ENCODE measurements around the gene DARS1.
"Not testable (repeated sequence)": the region's sequence is repeated elsewhere in the genome, so short reads cannot be mapped to it uniquely, and the experiment has no call there.

The DARS1 gene

DNA sequence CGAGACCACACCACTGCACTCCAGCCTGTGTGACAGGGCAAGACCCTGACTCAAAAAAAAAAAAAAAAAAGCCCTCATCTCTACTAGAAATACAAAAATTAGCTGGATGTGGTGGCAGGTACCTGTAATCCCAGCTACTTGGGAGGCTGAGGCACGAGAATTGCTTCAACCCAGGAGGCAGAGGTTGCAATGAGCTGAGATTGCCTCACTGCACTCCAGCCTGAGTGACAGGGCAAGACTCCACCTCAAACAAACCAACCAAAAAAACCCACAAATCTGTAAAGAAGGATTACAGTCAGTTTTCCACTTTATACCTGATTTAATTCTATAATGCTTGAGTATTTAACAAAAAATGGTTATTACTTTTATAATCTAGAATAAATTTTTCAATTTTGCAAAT is 9.7 kb downstream of the DARS1 start:
- DNase-seq, result no peak

DNA sequence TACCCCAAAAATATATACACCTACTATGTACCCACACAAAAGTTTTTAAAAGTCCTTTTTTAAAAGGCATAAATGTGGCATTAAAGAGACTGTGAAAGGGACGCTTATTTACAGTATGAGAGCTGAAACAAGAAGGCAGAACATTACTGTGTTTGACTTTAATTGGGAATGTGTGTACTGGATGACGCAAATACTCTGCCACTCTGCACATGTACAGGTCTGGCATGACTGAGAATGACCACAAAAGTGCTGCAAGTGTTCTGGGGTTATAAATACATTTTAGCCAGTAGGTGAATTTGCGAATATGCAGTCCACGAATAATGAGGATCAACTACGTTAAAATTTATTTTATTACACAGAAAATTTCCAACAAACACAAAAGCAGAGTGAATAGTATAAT is 11.4 kb downstream of the DARS1 start:
- DNase-seq, result no peak

DNA sequence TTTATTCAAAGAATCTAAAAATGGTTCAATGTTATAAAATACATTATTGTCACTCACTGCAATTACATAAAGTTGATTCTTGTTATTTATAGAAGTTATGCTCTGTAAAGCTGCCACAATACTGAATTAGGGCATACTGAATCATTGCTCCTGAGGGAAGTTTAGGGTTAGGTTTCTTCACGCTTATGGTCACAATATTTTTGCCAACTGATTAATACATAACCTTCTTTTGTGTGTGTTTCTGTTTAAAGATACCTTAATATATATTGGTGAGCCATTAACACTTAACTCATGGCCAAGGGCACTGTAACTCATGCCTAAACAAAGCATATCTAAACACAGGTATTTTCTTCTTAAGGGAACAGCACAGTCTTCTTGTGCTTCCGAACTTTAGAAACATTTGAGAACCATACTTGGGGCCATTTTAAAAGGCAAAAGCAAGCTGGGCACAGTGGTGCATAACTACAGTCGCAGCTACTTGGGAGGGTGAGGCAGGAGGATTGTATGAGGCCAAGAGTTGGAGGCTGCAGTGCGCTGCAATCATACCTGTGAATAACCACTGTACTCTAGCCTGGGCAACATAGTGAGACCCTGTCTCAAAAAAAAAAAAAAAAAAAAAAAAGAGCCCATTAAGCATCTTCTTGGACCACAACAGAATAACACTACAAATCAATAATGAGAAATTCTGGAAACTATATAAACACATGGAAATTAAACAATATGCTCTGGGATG is 15.6 kb downstream of the DARS1 start:
- no peak for DNase-seq

DNA sequence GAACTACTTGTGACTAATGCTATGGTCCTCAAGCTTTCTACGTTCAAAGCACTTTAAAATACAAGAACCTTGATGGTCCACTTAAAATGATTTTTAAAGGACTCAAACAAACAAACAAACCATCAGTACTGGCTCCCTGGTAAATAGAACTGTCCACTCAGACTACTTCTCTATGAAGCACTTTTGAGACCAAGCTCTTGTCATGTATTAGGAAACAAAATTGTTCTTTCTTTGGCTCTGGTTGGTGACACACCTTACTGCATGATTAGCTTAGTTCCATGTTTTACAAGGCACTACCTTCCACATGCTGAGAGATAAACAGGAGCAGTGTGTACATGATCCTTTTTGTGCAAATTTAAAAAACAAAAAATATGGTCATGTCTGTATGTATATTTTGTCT is 19.7 kb downstream of the DARS1 start:
- no peak for DNase-seq

DNA sequence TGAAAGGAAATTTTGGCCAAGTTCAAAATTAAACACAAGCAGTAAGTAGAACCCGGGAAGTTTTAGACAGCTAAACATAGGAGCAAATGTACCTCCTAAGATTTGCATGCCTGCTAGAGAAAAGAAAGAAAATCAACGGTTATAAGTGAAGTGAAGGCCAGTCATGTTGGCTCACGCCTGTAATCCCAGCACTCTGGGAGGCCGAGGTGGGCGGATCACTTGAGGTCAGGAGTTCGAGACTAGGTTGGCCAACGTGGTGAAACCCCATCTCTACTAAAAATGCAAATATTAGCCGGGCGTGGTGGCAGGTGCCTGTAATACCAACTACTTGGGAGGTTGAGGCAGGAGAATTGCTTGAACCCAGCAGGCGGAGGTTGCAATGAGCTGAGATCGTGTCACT is 21.0 kb downstream of the DARS1 start:
- DNase-seq, result not testable (repeated sequence)

DNA sequence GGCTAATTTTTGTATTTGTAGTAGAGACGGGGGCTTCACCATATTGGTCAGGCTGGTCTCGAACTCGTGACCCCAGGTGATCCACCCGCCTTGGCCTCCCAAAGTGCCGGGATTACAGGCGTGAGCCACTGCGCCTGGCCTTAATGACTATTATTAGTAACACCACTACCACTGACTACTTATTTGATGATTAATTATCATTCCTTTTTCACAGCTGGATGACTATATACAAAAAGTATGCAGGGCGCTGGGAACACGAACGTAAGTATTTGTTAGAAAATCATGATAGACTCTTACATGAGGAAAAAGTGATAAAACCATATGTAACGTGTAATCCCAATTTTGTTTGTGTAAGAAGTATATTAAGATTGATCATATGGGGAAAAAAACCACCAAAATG is 21.6 kb downstream of the DARS1 start:
- no peak for DNase-seq

DNA sequence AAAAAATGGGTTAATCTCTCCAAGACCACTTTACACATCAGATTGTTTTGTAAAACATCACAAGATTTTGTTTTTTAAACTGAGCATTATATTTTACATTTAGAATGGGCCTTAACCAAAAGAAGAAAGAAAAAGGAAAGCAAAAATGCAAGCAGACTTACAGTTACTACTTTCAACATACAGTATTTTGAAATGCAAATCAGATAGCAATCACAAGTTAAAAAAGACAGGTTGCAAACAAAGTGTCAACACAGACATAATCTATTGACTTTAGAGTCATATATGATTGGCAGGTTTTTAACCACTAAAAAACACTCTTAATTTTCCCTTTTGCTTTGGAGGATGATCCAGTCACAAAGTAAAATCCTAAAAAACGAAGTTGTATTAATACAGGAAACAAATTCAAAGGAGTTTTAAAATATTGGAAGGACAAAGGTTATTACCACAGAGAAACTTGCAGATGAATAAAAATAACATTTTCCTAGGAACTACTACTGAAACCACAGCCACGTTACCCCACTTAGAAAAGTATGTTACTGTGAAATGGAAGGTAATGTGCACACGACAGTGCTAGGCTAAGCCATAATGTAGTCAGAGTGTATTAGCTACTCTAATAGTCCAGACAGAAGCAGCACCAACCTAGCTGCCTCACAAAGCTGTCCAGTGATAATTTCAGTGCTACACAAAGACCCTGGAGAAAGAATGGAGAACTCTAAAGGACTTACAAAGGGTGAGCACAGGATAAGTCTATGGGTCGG is 22.9 kb downstream of the DARS1 start:
- no peak for DNase-seq

DNA sequence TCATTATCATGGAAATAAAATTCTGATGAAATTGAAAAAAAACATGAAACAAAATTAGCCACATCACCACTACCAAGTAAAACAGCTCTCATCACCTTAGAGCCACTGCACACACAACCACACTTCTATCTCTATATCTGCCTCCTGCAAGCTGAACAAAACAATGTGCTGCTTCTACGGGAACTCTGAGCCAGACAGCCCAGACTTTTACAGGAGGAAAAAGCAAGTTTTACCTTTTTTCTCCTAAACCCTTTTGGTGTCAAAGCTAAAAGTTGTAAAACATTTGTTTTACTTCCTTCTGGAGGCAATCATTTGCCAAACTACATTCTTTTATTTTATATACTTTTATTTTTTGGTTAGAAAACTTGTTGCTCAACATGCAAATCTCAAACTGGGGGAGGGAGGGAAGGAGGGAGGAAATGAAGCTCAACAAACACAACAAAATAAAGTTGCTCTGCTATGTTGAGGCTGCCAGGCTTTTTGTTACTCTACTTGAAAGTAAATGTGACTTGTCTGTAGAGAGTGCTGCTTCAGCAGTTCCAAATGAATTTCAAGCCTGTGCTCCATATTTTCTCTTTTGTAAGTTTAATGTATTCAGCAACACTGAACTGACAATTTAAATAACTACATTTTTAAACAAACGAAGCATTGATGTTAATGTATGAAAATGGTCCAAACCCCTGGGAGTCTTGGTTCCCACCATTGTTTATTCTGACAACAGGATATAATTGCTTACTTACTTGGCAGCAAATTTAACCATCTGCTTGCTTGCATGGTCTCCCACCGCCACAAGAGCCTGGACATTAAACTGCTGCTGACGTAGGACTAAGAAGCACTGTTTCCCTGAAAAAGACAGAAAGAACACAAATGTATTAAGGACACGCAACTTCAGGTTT is 24.5 kb downstream of the DARS1 start:
- no peak for DNase-seq

DNA sequence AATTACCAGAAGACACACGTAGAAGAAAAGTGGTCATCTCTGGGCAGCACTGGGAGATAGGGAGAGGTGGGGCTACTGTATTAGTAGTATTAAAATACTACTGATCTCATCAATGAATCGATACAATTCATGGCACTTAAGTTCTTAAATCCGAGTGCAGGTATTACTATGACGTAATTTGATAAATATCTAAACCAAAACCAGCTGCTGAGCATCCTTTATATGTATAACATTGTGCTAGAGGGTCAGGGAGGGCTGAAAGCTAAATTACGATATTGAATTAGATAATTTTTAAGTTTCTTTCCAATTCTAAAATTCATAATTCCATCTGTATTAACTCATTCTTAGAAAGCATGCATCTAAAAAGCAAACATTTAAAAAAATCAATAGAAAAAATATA is 25.3 kb downstream of the DARS1 start:
- DNase-seq, result no peak

DNA sequence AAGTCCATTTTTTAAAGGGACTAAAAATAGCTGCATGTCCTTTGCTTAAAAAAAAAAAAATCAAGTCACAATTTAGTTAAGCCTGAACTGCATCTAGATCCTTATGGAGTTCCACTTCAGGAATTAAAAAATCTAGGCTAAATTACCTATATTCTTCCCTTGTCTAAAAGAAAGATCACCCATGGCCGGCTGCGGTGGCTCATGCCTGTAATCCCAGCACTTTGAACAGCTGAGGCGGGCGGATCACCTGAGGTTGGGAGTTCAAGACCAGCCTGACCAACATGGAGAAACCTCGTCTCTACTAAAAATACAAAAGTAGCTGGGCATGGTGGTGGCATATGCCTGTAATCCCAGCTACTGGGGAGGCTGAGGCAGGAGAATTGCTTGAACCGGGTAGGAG is 26.5 kb downstream of the DARS1 start:
- not testable (repeated sequence) for DNase-seq

DNA sequence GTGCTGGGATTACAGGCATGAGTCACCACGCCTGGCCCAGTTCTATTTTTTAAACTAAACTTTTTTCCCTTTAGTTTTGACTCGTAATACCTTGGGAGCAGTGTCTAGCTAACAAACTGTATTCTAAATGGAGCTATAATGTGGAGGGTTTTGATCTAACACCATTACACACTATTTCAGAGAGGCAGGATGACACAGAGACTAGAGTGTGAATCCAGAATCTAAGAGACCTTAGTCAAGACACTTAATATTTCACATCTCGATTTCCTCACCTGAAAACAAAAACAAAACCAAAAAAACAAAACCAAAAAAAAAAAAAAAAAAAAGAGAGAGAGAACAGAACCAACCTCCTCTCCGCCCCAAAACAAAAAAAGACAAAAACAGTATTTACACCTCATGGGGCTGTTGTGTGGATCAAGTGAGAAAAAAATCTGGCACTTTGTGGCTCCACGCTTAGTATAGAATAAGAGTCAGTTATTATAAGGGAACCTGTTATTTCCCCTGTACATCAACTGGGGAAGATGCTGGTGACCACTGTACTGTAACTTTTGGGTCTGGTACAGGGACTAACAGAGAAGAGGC is 31.3 kb downstream of the DARS1 start:
- DNase-seq, result no peak

DNA sequence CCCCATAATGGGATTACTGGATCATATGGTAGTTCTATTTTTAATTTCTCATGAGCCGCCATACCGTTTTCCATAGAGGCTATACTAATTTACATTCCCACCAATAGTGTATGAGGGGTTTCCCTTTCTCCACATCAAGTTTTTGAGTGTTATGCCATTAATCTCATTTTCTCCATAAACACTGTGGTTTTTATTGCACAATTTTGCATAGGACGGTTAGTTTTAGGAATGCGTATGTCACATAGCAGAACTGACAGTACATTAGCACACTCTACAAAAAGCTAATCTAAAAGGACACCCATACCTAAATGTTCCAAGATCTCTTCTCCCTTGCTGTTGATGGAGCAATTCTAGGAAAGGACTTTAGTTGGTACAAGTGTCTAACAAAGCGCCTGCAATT is 32.5 kb downstream of the DARS1 start:
- no peak for DNase-seq

DNA sequence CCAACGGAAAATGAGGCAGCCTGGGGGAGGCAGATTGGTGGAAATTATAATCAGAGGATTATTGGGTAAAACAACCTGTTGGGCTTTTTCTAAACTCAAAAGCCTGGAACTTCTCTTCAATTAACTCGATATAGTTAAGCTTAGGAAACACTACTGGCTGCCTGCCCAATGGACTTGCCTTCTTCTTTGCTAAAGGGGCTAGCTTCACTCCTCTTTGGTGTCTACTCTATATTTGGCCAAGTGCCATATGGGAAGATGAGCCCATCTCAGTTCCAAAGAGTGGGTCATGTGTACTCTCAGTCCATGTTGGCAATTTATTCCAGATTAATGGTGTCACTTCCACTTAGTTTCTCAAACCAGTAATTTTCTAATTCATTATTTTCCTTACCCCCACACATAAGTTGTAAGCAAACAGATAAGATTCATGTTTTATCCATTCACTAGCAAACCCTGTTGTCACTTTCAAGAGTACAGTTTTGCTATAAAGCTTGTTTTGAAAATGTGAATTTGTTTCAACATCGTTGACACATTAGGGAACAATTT is 34.3 kb downstream of the DARS1 start:
- no peak for DNase-seq

DNA sequence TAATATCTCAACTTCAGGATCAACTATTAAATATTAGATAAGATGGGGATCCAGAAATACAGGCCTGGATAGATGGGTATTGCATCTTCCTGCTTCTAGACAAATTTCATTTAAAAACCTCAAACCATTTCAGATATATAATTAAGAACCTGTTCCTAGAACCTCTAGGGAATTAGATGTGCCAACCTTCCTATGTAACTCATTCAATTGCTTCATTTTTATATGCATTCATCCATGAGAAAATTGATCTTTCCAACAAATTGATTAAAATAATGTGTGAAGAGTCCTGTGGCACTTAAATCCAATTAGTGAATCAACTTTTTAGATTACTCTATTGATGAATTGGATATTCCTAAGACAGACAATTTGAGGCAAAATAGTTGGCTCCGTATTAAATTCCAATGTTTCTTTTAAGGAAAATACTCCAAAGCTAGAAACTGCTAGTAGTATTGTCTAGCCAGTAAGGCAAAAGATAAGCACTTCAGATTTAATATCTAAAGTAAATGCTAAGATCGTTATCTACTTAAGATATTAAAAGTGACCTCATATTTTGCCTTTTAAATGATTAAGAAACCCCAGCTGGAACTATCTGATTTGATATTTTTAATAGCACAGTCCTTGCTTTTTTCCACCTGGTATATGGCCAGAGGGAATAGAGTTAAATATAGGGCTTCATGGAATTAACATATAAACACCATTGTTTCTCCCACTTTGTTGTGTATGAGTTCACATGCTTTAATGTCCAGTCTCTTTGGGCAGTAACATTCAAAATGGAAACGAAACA is 35.8 kb downstream of the DARS1 start:
- no peak for DNase-seq

DNA sequence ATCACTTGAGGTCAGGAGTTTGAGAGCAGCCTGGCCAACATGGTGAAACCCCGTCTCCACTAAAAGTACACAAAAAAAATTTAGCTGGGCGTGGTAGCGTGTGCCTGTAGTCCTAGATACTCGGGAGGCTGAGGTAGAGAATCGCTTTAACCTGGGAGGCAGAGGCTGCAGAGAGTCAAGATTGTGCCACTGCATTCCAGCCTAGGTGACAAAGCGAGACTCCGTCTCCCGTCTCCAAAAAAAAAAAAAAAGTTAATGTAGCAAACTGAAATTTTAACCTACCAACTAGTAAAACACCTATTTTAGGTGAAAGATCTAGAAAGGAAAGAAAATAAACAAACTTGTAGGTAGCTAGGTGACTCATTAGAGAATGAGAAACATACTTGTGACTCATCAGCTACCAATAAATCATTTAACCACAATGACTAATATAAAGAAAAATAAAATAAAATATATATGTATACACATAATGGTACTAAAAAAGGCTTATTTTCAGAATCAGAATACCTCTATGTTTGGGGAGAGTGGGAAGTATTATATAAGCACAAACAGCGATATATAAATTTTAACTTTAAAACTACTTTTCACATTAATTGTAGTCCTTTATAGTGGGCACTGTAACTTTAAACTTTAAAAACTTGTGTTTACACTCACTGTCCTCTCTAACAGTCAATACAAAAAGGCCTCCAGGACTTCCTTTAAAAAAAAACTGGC is 36.6 kb downstream of the DARS1 start:
- DNase-seq, result peak; percentile 37

DNA sequence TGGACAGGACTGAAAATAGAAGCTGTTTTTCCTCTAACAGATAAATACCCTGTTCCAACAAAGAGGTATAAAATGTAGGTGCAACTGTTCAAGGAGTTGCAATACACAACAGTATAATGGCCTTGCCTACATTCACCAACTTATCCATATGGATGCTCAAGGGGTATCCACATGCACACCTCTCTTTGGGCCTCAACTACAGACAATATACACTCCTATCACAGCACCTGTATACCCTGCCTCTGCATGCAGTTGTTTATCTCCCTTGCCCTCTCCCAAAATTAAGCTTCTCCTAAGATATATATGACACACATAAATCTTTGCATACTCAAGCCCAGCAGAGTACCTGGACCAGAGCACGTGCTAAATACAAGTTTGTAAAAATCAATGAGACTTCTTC is 37.3 kb downstream of the DARS1 start:
- DNase-seq, result no peak

DNA sequence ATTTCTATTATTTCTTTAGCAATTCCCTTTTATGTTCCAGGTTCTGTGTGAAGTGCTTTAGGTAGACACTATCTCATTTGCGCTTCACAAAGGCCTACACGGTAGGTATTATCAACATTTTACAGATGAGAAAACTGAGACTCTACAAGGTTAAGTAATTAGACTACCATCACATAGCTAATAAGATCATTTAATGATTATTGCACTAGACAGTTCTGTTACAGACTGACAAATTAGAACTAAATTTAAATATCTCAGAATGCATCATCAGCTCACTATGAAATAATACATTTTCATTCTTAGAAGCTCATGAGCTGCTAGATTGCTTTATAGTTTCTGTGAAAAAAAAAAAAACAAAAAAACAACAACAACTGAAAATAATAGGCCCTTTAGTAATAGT is 37.9 kb downstream of the DARS1 start:
- no peak for DNase-seq

DNA sequence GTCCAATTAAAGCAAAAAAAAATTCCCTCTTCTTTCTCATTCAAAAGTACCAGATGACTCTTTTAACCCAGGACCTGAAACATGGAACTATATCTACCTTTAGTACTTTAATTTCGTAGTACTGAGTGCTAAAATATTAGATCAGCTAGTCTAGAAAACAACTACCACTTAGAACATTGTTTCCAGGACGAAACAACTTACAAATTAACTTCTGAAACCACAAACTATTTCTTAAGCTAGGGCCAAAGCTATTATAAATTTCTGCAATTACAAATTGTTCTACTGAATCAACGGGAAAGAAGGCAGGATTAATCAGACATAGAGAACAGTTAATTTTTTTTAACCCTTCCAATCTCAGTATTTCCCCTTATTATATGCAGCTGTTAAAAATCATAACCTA is 39.9 kb downstream of the DARS1 start:
- no peak for DNase-seq

DNA sequence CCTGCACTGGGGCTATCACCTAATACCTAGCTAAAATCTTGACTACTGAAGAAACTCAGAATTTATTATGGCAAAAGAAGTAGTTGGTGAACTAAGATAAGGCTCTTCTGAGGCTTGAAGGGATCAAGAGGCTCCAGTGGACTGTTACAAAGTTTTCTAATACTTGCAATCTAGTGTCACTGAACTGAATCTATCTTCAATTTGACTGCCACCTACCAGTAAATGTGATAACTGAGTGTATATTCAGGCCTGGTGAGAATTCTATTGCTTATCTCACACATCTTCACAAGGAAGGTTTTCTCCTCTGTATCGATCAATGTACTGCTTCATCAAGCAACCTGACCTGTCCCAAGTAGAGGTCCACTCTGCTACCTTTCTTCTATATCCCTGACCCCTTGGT is 40.8 kb downstream of the DARS1 start:
- no peak for DNase-seq

DNA sequence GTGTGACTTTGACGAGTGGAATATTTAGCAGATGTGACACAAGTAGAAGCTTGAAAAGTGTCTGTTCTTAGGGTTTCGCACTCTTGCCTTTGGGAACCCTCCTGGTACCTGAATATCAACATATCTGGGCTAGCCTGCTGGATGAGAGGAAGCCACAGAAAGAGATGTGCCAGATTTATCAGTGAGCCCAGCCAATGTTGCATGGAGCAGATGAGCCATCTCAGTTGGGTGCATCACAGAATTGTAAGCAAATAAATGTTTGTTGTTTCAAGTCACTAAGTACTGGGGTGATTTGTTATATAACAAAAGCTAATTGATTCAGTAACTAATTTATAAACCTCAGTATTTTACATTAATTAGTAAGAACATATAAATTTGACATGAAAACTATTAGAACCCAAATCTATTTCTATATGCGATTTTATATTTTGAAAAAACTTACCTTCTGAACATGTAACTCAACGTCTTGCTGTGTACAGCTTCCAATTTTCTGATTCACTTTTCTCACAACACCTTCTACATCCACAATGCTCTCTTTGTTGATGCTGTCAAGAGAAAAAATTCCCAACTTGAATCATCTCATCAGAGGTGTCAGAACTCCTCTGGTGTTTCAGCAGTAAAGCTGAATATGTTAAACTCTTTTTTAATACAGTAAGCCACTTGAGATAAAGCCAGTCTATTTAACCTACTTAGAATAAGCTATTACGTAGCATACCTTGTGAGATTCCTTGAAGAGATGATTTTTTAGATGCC is 42.3 kb downstream of the DARS1 start:
- DNase-seq, result no peak

DNA sequence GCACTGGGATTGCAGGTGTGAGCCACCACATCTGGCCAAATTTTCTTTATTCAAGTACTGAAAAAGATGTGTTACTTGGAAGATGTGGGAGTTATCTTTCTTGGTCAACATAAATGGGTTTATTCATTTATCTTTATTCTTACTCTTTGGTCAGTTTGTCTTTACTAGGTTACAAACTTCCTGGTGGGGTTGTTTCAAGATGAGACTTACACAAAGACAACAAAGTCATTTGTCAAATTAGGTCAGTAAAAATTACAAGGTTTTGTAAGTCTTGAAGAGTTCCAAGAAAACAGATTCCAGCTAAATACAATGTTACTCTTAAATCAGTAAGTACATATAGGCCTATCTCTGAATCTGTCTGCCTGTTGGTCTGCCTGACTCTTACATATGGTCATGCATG is 48.9 kb downstream of the DARS1 start:
- DNase-seq, result no peak

Data from activated CD4-positive, CD25-positive, alpha-beta regulatory T cell treated with anti-CD3 and anti-CD28 coated beads, Interleukin-2, amount 50 U/mL, for 72 hours (primary cell).